Common myeloid progenitor, CD34-positive (primary cell): ENCODE data around the gene COL19A1.

Experiments used
- CTCF ChIA-PET: fragments of 350-600 bp; sonication (Branson Sonifier 250); formaldehyde crosslinking; loops from one replicate; lab custom pipeline; 2021; ENCODE audit warnings: antibody characterized with exemption; lab: Charles Lee
- POLR2A ChIA-PET: fragments of 350-600 bp; sonication (Branson Sonifier 250); formaldehyde crosslinking; loops from one replicate; lab custom pipeline; 2021; ENCODE audit warnings: antibody characterized with exemption; lab: Charles Lee
- DNase-seq, 3 donors: peaks; one replicate each; pipeline versions ENCODE4 v3.0.0 to v3.0.0-alpha.2; 2013
- H3K27ac ChIP-seq, 2 experiments: 1 replicate in 1 of 2; 2 replicates in 1 of 2; pipeline ENCODE4 v1.7.0; 2013; ENCODE audit warnings: inconsistent platforms in 2 of 2, low read length in 2 of 2, mild to moderate bottlenecking in 2 of 2, low read depth in 1 of 2, moderate library complexity in 1 of 2; ENCODE audit not compliant: severe bottlenecking in 2 of 2, insufficient read depth in 1 of 2, poor library complexity in 1 of 2
- H3K27me3 ChIP-seq, 5 experiments: replicated peaks in 2 of 5; 1 replicate in 3 of 5; 2 replicates in 2 of 5; pipeline versions ENCODE4 v1.6.1 to v1.7.0; 2013; ENCODE audit warnings: low read length in 4 of 5, mild to moderate bottlenecking in 2 of 5, moderate library complexity in 2 of 5, inconsistent platforms in 1 of 5; ENCODE audit not compliant: insufficient read depth in 5 of 5, control insufficient read depth in 4 of 5
- H3K36me3 ChIP-seq, 4 experiments: 1 replicate in 2 of 4; 2 replicates in 2 of 4; pipeline versions ENCODE4 v1.6.1 to v1.7.0; 2013; ENCODE audit warnings: low read length in 3 of 4, control low read depth in 1 of 4, mild to moderate bottlenecking in 1 of 4; ENCODE audit not compliant: control insufficient read depth in 4 of 4, insufficient read depth in 4 of 4
- H3K4me1 ChIP-seq, 4 experiments: 1 replicate in 3 of 4; 2 replicates in 1 of 4; pipeline versions ENCODE4 v1.6.1 to v1.7.1; 2013; ENCODE audit warnings: low read length in 3 of 4, mild to moderate bottlenecking in 3 of 4, control low read depth in 1 of 4, inconsistent platforms in 1 of 4, moderate library complexity in 1 of 4; ENCODE audit not compliant: control insufficient read depth in 4 of 4, insufficient read depth in 4 of 4; ENCODE audit errors: control extremely low read depth in 1 of 4
- H3K4me3 ChIP-seq, 7 experiments: 1 replicate in 4 of 7; 2 replicates in 3 of 7; pipeline versions ENCODE4 v1.5.1 to v1.7.0; 2013; ENCODE audit warnings: mild to moderate bottlenecking in 7 of 7, low read length in 6 of 7, moderate library complexity in 6 of 7, inconsistent platforms in 2 of 7, low read depth in 2 of 7, control low read depth in 1 of 7; ENCODE audit not compliant: insufficient read depth in 4 of 7, control insufficient read depth in 1 of 7; ENCODE audit errors: extremely low read depth in 1 of 7
- H3K9me3 ChIP-seq, 5 experiments: 1 replicate in 4 of 5; 2 replicates in 1 of 5; pipeline versions ENCODE4 v1.6.1 to v1.7.1; 2013; ENCODE audit warnings: low read length in 4 of 5, mild to moderate bottlenecking in 2 of 5, inconsistent platforms in 1 of 5, low read depth in 1 of 5, moderate library complexity in 1 of 5; ENCODE audit not compliant: control insufficient read depth in 4 of 5, insufficient read depth in 2 of 5; ENCODE audit errors: control extremely low read depth in 1 of 5
- WGBS: methylation state at CpG from one replicate; pipeline ENCODE4 v1.1.5; 2013; ENCODE audit not compliant: insufficient coverage; 5-methylcytosine and 5-hydroxymethylcytosine counted together

The COL19A1 gene

DNA sequence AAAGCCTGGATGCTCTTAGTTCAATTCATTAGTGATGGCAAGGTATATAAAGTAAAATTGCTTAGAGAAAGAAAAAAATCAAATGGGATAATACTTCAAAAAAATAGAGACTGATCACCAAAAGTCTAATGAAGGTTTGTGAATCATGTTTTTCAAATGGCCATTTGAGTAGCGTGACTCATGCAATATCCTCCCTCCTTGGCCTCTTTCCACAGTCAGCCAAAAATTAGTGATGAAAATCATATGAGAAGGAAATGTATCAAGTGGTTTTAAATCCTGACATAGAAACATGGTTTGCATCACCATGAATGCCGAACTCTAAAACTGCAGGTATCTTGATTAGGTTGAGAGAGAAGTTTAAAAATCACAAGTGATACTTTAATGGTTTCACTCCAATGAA, 1.2 kb upstream of the COL19A1 start:
- DNase-seq: peak in 2 of 3 donors; percentile 33 to 42
- Histone ChIP-seq H3K4me1 (peaks cover 4 to 17% (median 14%) of the 10 kb centered on the region in 4 experiments), H3K27me3 (peaks cover 15 to 44% (median 27%) of the 10 kb centered on the region in 5 experiments), H3K9me3 (no peaks in the 10 kb centered on the region), H3K27ac (no peak overlapping the region), H3K36me3 (no peaks in the 10 kb centered on the region), H3K4me3 (no peak overlapping the region)
- WGBS: no CpG with 5 or more reads among the region's 2 CpGs
- ChIA-PET CTCF (interaction anchor here (0.9 kb wide), 1 partner anchor 16 kb away, joined by 3 read pairs; no protein-coding TSS in a partner anchor), POLR2A (no interaction called here)

DNA sequence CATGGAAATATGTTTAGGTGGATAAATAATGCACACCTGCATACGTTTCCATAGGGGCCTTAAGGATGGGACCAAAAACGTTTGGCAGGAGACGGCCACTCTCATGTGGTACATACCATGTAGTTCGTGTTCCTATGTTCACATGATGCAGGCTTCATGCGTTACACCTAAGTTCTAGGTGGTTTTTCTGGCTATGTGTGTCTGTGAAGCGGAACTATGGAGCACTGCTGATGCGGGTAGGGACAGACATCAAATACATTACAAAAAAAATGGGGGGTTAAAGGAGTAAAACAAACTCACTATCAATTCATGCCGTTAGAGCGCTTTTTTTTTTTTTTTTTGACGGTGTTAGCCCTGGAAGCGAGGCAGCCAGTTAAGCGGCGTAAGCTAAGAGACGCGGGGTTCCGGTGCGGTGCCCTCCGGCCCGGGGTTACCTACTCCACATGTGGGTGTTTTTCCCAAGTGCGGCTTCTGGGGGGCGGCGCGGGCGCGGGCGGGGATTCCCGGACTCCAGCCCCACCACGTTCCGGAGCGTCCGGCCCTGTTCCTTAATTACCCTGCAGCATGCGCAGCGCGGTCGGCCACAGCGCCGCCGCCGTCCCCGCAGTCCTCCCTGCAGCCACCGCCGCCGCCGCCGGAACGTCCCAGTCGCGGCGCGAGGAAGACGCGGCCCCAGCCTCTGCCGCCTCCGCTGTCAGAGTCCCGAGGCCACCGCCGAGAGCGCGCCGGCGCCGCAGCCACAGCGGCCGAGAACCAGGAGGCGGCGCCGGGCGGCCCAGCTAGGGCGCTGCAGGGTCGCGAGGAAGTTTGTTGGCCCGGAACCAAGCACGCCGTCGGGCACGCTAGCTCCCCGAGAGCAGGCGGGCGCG, 648 bp downstream of the COL19A1 start:
- Histone ChIP-seq H3K4me1 (peaks cover 4 to 17% (median 14%) of the 10 kb centered on the region in 4 experiments), H3K9me3 (no peaks in the 10 kb centered on the region), H3K36me3 (no peaks in the 10 kb centered on the region), H3K27me3 (peaks cover 15 to 50% (median 28%) of the 10 kb centered on the region in 5 experiments), H3K27ac (no peak overlapping the region), H3K4me3 (peak overlapping the region; percentile 23 to 74 (median 61))
- ChIA-PET POLR2A (no interaction called here), CTCF (interaction anchor here (0.7 to 1.6 kb wide), 4 partner anchors 8 to 47 kb away, joined by 3 to 4 read pairs (median 3); no protein-coding TSS in a partner anchor)
- peak; percentile 54 to 81 (median 74) for DNase-seq
- under 1% methylated on average over 65 of the region's 80 CpGs for WGBS

DNA sequence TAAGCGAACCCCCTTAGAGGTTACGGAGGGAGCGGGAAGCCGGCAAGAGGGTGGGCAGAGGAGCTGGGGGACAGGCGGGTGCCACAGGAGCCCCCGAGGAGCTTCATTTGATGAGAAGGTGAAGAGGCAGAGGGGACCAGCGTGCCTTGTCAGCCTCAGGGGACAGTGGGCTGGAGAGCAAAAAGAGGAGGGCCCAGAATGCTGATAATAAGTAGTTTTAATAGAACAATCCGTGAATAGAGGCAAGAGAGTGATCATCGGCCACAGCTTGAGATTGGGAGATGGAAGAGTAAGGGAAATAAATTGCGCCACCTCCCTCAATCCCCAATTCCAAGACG, 1.3 kb downstream of the COL19A1 start:
- Histone ChIP-seq H3K27me3 (peaks cover 15 to 50% (median 28%) of the 10 kb centered on the region in 5 experiments), H3K27ac (no peak overlapping the region), H3K36me3 (no peaks in the 10 kb centered on the region), H3K9me3 (no peaks in the 10 kb centered on the region), H3K4me3 (peak overlapping the region; percentile 23 to 74 (median 61)), H3K4me1 (peaks cover 4 to 17% (median 14%) of the 10 kb centered on the region in 4 experiments)
- DNase-seq: no peak
- ChIA-PET CTCF (interaction anchor here (0.7 to 1.6 kb wide), 4 partner anchors 9 to 47 kb away, joined by 3 to 4 read pairs (median 3); no protein-coding TSS in a partner anchor), POLR2A (no interaction called here)
- WGBS: 5% methylated on average over 8 of the region's 11 CpGs

DNA sequence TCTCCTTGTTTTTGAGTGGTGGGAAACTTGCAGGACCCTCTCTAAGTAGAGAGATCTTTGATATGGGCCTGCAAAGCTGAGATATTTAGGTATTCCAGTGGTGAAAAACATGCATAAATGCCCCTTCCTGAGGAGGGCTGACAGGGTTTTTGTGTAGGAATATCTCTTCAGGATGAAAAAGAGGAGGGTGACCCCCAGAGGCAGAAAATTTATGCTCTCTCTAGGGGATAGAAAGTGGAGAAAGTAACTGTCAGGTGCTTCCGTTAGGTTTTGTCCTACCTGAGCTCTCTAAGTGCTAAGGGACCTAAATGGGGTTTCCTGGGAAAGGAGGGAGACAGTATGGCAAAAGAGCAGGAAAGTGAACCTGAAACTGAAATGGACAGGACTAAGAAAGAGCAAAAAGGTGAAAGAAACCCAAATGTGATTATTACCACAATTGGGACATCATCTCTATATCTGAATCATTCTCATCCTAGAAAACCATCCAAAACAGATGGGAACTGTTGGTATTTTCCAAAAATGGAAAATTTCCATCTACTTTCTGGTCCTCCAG, 2.0 kb downstream of the COL19A1 start:
- no peak for DNase-seq
- POLR2A ChIA-PET: no interaction called here
- Histone ChIP-seq H3K9me3 (no peaks in the 10 kb centered on the region), H3K4me1 (peaks cover 4 to 17% (median 14%) of the 10 kb centered on the region in 4 experiments), H3K4me3 (no peak overlapping the region), H3K36me3 (no peaks in the 10 kb centered on the region), H3K27ac (no peak overlapping the region), H3K27me3 (peaks cover 15 to 50% (median 28%) of the 10 kb centered on the region in 5 experiments)
- WGBS: no CpG with 5 or more reads among the region's 1 CpG
- CTCF ChIA-PET: no interaction called here

DNA sequence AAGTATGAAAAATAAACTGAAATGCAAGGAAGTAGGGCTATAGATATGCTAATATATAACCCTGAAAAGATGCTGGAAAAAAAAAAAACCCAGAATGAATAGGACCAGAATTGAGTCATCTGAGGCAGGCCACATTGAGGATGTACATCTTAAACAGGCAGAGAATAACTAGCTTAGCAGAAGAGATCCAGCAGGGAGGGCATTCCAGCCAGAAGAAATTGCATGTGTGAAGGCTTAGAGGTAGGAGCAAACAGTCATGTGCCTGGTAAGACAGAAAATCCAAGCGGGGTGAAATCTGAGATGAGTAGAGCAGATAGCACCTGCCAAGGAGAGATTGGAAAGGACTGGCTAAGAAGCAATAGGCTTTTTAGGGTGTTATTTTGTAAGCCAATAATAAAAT, 2.6 kb downstream of the COL19A1 start:
- Histone ChIP-seq H3K36me3 (no peaks in the 10 kb centered on the region), H3K4me1 (peaks cover 4 to 17% (median 14%) of the 10 kb centered on the region in 4 experiments), H3K9me3 (no peaks in the 10 kb centered on the region), H3K27me3 (peaks cover 15 to 45% (median 28%) of the 10 kb centered on the region in 5 experiments), H3K27ac (no peak overlapping the region), H3K4me3 (no peak overlapping the region)
- WGBS: 100% methylated on average over 1 of the region's 1 CpG
- ChIA-PET POLR2A (no interaction called here), CTCF (no interaction called here)
- DNase-seq: no peak

DNA sequence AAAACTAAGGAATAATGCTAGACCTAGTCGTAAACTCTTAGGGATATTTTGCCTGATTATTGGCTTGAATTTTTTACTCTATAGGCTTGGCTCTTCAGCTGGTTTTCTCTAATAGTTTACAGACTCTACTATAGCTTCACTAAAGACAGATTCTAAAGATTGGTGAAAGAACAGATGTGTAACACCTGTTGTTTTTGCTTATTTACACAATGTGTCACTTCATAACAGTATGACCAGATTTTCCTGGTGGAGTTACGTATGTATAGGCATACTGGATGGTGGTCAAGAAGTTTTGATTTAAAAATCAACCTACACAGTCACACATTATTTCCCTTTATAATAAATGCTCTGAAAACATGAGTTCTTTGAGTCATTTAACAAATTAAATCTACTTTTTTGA, 4.8 kb downstream of the COL19A1 start:
- DNase-seq: no peak
- WGBS: no CpG with 5 or more reads among the region's 2 CpGs
- POLR2A ChIA-PET: no interaction called here

DNA sequence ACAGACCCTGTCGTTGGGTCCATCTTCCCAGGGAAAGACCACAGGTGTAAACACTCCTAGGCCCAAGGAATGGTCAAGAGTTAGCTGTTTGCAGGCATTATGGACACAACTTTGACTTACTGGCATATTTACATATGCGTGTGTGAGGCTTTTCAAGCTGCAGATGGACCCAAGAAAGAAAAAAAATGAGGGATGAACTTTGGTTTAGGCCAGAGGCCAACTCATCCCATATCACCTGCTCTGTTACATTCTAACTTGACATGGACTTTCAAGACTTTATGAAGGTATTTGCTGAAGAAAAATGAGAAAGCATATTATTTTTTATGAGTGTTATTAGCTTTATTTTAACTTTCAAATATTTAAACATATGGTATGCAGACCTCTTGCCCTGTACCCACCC, 6.9 kb downstream of the COL19A1 start:
- H3K27me3 ChIP-seq: peaks cover 3 to 13% (median 10%) of the 10 kb centered on the region in 5 experiments
- H3K4me3 ChIP-seq: no peak overlapping the region
- no peaks in the 10 kb centered on the region for H3K4me1 ChIP-seq
- WGBS: 80% methylated on average over 1 of the region's 2 CpGs
- no peak for DNase-seq
- H3K36me3 ChIP-seq: no peaks in the 10 kb centered on the region
- no peaks in the 10 kb centered on the region for H3K9me3 ChIP-seq
- ChIA-PET CTCF (no interaction called here), POLR2A (no interaction called here)
- H3K27ac ChIP-seq: no peak overlapping the region

More for the DNA sequence above, 4.8 kb downstream of the COL19A1 start:
- H3K27me3 ChIP-seq: peaks cover 5 to 31% (median 25%) of the 10 kb centered on the region in 5 experiments
- no peaks in the 10 kb centered on the region for H3K36me3 ChIP-seq
- H3K4me3 ChIP-seq: no peak overlapping the region
- H3K4me1 ChIP-seq: peaks cover 2 to 16% (median 14%) of the 10 kb centered on the region in 4 experiments
- CTCF ChIA-PET: no interaction called here
- H3K27ac ChIP-seq: no peak overlapping the region
- H3K9me3 ChIP-seq: no peaks in the 10 kb centered on the region
